SK-N-SH treated with all-trans-retinoic acid at 6 μM for 48 hours (cell line): ENCODE results near the gene OR11G2.

Source experiments
- ATAC-seq: fragments of 200-7000 bp; cut with Tn5 transposase; 3 replicates; pipeline ENCODE4 v1.9.1; 2020; ENCODE audit warnings: mild to moderate bottlenecking, moderate library complexity
- ARNTL ChIP-seq: fragments of 450-650 bp; formaldehyde crosslinking; IDR thresholded peaks from 2 replicates; pipeline ENCODE4 v1.5.0; 2020; ENCODE audit warnings: low read depth, mild to moderate bottlenecking, moderate library complexity, borderline replicate concordance
- ESRRG ChIP-seq: fragments of 250-450 bp; sonication (Bioruptor Pico); IDR thresholded peaks from 2 replicates; pipeline ENCODE4 v1.6.1; 2021; ENCODE audit warnings: mild to moderate bottlenecking
- GLIS3 ChIP-seq: fragments of 250-450 bp; sonication (Bioruptor Pico); IDR thresholded peaks from 2 replicates; pipeline ENCODE4 v1.5.0; 2020; ENCODE audit warnings: mild to moderate bottlenecking, moderate library complexity
- ISL1 ChIP-seq: fragments of 250-450 bp; sonication (Bioruptor Pico); IDR thresholded peaks from 2 replicates; pipeline ENCODE4 v2.1.2; 2022; ENCODE audit warnings: mild to moderate bottlenecking, moderate library complexity
- PATZ1 ChIP-seq: fragments of 250-450 bp; sonication (Bioruptor Pico); IDR thresholded peaks from 2 replicates; pipeline ENCODE4 v1.8.0; 2020; ENCODE audit warnings: mild to moderate bottlenecking, moderate library complexity, borderline replicate concordance
- POU6F1 ChIP-seq: fragments of 250-450 bp; sonication (Bioruptor Pico); IDR thresholded peaks from 2 replicates; pipeline ENCODE4 v1.8.0; 2021; ENCODE audit warnings: low read depth, mild to moderate bottlenecking, moderate library complexity, borderline replicate concordance
- PPARA ChIP-seq: fragments of 250-450 bp; sonication (Bioruptor Pico); IDR thresholded peaks from 2 replicates; pipeline ENCODE4 v1.5.0; 2020; ENCODE audit warnings: mild to moderate bottlenecking, borderline replicate concordance
- RARB ChIP-seq: fragments of 250-450 bp; sonication (Bioruptor Pico); IDR thresholded peaks from 2 replicates; pipeline ENCODE4 v1.8.0; 2021; ENCODE audit warnings: mild to moderate bottlenecking, moderate library complexity
- TCF4 ChIP-seq: fragments of 250-450 bp; sonication (Bioruptor Pico); IDR thresholded peaks from 2 replicates; pipeline ENCODE4 v1.8.0; 2021; ENCODE audit warnings: mild to moderate bottlenecking, moderate library complexity, borderline replicate concordance
- ZC3H10 ChIP-seq: fragments of 250-450 bp; sonication (Bioruptor Pico); IDR thresholded peaks from 2 replicates; pipeline ENCODE4 v1.5.1; 2021; ENCODE audit warnings: mild to moderate bottlenecking, moderate library complexity
- ZFP3 ChIP-seq: fragments of 250-450 bp; sonication (Bioruptor Pico); IDR thresholded peaks from 2 replicates; pipeline ENCODE4 v1.5.0; 2020; ENCODE audit warnings: mild to moderate bottlenecking, moderate library complexity
- ZFP30 ChIP-seq: fragments of 450-650 bp; formaldehyde crosslinking; IDR thresholded peaks from 2 replicates; pipeline ENCODE4 v1.5.0; 2022; ENCODE audit warnings: mild to moderate bottlenecking, moderate library complexity
- ZNF565 ChIP-seq: fragments of 450-650 bp; formaldehyde crosslinking; conservative IDR thresholded peaks from 2 replicates; pipeline ENCODE4 v1.5.0; 2020; ENCODE audit warnings: low read depth, mild to moderate bottlenecking, moderate library complexity
- ZNF70 ChIP-seq: fragments of 450-650 bp; formaldehyde crosslinking; IDR thresholded peaks from 2 replicates; pipeline ENCODE4 v1.5.0; 2020; ENCODE audit warnings: mild to moderate bottlenecking, moderate library complexity
- ZNF8 ChIP-seq: fragments of 450-650 bp; formaldehyde crosslinking; IDR thresholded peaks from 2 replicates; pipeline ENCODE4 v1.5.0; 2020; ENCODE audit warnings: mild to moderate bottlenecking, moderate library complexity
- TF ChIP-seq, protein P1 (sequence below): fragments of 250-450 bp; sonication (Bioruptor Pico); IDR thresholded peaks from 2 replicates; pipeline ENCODE4 v1.5.1; 2021; ENCODE audit warnings: mild to moderate bottlenecking, moderate library complexity
- TF ChIP-seq, protein P2 (sequence below): fragments of 250-450 bp; sonication (Bioruptor Pico); IDR thresholded peaks from 2 replicates; pipeline ENCODE4 v1.5.1; 2020; ENCODE audit warnings: low read depth, mild to moderate bottlenecking, moderate library complexity
- TF ChIP-seq, protein P3 (sequence below): fragments of 250-450 bp; sonication (Bioruptor Pico); IDR thresholded peaks from 2 replicates; pipeline ENCODE4 v1.5.0; 2020; ENCODE audit warnings: mild to moderate bottlenecking, moderate library complexity

The OR11G2 gene

DNA sequence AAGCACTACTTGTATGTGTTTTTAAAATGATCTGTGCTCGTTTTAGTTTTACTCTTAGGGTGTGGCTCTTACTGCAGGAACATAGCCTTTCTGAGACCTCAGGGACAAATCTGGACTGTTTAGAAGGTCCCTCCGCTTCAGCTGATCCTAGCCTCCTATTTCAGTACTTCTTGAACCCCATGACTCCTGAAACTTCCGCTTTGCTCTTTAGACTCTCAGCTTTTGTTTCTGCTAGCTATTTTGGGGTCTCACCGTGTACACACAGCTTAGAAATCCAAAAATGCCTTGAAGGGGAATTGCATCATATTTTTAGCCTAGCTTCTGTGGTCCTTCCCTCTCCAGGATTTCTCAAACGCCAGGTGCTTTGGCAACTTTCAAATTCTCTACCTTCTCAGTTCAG, 8.3 kb downstream of the OR11G2 start:
- TF ChIP-seq GLIS3 (CRISPR knock-in tag) (no peak), ZNF70 (CRISPR knock-in tag) (no peak), TCF4 (no peak), ZNF8 (CRISPR knock-in tag) (no peak), ZNF565 (CRISPR knock-in tag) (no peak), PATZ1 (no peak)
- TF ChIP-seq, protein P1, sequence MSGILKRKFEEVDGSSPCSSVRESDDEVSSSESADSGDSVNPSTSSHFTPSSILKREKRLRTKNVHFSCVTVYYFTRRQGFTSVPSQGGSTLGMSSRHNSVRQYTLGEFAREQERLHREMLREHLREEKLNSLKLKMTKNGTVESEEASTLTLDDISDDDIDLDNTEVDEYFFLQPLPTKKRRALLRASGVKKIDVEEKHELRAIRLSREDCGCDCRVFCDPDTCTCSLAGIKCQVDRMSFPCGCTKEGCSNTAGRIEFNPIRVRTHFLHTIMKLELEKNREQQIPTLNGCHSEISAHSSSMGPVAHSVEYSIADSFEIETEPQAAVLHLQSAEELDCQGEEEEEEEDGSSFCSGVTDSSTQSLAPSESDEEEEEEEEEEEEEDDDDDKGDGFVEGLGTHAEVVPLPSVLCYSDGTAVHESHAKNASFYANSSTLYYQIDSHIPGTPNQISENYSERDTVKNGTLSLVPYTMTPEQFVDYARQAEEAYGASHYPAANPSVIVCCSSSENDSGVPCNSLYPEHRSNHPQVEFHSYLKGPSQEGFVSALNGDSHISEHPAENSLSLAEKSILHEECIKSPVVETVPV (CRISPR knock-in tag): no peak
- ATAC-seq: no peak

DNA sequence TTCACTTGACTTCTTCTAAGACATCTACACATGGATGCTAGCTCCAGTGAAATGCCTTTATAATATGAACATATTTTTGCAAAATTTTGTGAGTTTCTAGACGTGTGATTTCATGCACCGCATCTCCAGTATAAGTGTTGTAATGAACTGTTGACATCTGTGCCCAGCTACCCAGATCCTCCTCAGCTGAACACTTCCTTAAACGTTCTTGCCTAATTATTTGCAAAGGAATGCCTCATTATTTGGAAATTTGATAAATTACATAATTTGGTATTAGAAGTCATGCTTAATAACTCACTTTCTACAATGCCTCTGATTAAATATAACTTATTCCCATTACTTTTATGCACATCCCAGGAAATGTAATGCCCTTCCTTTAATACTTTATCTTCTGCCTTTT, 14.0 kb downstream of the OR11G2 start:
- ATAC-seq: no peak
- TF ChIP-seq GLIS3 (CRISPR knock-in tag) (no peak), PPARA (CRISPR knock-in tag) (no peak), POU6F1 (CRISPR knock-in tag) (no peak), ZNF8 (CRISPR knock-in tag) (no peak), ZC3H10 (CRISPR knock-in tag) (no peak), ZFP3 (CRISPR knock-in tag) (no peak), PATZ1 (no peak), ZFP30 (CRISPR knock-in tag) (no peak), ARNTL (CRISPR knock-in tag) (no peak), ZNF70 (CRISPR knock-in tag) (no peak), ESRRG (CRISPR knock-in tag) (no peak), ISL1 (no peak), RARB (CRISPR knock-in tag) (no peak), ZNF565 (CRISPR knock-in tag) (no peak)
- TF ChIP-seq, protein P2, sequence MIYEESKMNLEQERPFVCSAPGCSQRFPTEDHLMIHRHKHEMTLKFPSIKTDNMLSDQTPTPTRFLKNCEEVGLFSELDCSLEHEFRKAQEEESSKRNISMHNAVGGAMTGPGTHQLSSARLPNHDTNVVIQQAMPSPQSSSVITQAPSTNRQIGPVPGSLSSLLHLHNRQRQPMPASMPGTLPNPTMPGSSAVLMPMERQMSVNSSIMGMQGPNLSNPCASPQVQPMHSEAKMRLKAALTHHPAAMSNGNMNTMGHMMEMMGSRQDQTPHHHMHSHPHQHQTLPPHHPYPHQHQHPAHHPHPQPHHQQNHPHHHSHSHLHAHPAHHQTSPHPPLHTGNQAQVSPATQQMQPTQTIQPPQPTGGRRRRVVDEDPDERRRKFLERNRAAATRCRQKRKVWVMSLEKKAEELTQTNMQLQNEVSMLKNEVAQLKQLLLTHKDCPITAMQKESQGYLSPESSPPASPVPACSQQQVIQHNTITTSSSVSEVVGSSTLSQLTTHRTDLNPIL (CRISPR knock-in tag): no peak
- TF ChIP-seq, protein P1 (CRISPR knock-in tag): no peak
- TF ChIP-seq, protein P3, sequence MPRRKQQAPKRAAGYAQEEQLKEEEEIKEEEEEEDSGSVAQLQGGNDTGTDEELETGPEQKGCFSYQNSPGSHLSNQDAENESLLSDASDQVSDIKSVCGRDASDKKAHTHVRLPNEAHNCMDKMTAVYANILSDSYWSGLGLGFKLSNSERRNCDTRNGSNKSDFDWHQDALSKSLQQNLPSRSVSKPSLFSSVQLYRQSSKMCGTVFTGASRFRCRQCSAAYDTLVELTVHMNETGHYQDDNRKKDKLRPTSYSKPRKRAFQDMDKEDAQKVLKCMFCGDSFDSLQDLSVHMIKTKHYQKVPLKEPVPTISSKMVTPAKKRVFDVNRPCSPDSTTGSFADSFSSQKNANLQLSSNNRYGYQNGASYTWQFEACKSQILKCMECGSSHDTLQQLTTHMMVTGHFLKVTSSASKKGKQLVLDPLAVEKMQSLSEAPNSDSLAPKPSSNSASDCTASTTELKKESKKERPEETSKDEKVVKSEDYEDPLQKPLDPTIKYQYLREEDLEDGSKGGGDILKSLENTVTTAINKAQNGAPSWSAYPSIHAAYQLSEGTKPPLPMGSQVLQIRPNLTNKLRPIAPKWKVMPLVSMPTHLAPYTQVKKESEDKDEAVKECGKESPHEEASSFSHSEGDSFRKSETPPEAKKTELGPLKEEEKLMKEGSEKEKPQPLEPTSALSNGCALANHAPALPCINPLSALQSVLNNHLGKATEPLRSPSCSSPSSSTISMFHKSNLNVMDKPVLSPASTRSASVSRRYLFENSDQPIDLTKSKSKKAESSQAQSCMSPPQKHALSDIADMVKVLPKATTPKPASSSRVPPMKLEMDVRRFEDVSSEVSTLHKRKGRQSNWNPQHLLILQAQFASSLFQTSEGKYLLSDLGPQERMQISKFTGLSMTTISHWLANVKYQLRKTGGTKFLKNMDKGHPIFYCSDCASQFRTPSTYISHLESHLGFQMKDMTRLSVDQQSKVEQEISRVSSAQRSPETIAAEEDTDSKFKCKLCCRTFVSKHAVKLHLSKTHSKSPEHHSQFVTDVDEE: no peak
- TF ChIP-seq, all 23 proteins: peak for 0
